T-helper 1 cell treated with Interleukin-12 subunit alpha and Interleukin-12 subunit beta and Interleukin-4 antibody, amounts not matched to agents 30 μg/mL and 1 μg/mL, for 36 hours (primary cell): ENCODE results near the gene TMEM30B.
"Not testable (repeated sequence)": the region's sequence is repeated elsewhere in the genome, so short reads cannot be mapped to it uniquely, and the experiment has no call there.

ENCODE experiments used
- H3K27ac Mint-ChIP-seq: one replicate; pipeline ENCODE4 v1.8.0; 2021; ENCODE audit warnings: mild to moderate bottlenecking, mixed read lengths
- H3K27me3 Mint-ChIP-seq: one replicate; pipeline ENCODE4 v1.8.0; 2021; ENCODE audit warnings: low read depth, mixed read lengths
- H3K36me3 Mint-ChIP-seq: one replicate; pipeline ENCODE4 v1.8.0; 2021; ENCODE audit warnings: low read depth, mixed read lengths
- H3K4me1 Mint-ChIP-seq: one replicate; pipeline ENCODE4 v1.8.0; 2021; ENCODE audit warnings: low read depth, mixed read lengths
- H3K4me3 Mint-ChIP-seq: one replicate; pipeline ENCODE4 v1.8.0; 2021; ENCODE audit warnings: mild to moderate bottlenecking, moderate library complexity, mixed read lengths
- H3K9me3 Mint-ChIP-seq: one replicate; pipeline ENCODE4 v1.8.0; 2021; ENCODE audit warnings: mixed read lengths

TMEM30B gene

GRCh38 chr14:61319706-61320105, 38.6 kb upstream of the TMEM30B start:
- Mint-ChIP-seq H3K27me3 (no peaks in the 10 kb centered on the region), H3K4me3 (no peak overlapping the region)

GRCh38 chr14:61319086-61319485, 37.9 kb upstream of the TMEM30B start:
- Mint-ChIP-seq H3K9me3 (peaks cover 8% of the 10 kb centered on the region), H3K27ac (no peak overlapping the region), H3K4me1 (peaks cover 7% of the 10 kb centered on the region), H3K36me3 (peaks cover 20% of the 10 kb centered on the region), H3K4me3 (no peak overlapping the region), H3K27me3 (no peaks in the 10 kb centered on the region)

More at GRCh38 chr14:61319706-61320105, 38.6 kb upstream of the TMEM30B start:
- H3K9me3 Mint-ChIP-seq: peaks cover 2% of the 10 kb centered on the region
- peaks cover 10% of the 10 kb centered on the region for H3K4me1 Mint-ChIP-seq
- H3K27ac Mint-ChIP-seq: no peak overlapping the region
- peaks cover 19% of the 10 kb centered on the region for H3K36me3 Mint-ChIP-seq

- Mint-ChIP-seq H3K4me1 (no peaks in the 10 kb centered on the region), H3K9me3 (peaks cover 31% of the 10 kb centered on the region), H3K27ac (no peak overlapping the region), H3K36me3 (peaks cover 21% of the 10 kb centered on the region), H3K27me3 (no peaks in the 10 kb centered on the region), H3K4me3 (no peak overlapping the region)
These were observed 34.2 kb upstream of the TMEM30B start for GRCh38 chr14:61315313-61315712.

- not testable (repeated sequence) for H3K4me3 Mint-ChIP-seq, H3K27ac Mint-ChIP-seq, H3K4me1 Mint-ChIP-seq, H3K27me3 Mint-ChIP-seq
- H3K9me3 Mint-ChIP-seq: peaks cover 48% of the 10 kb centered on the region
- peaks cover 48% of the 10 kb centered on the region for H3K36me3 Mint-ChIP-seq
These were observed 27.6 kb upstream of the TMEM30B start for GRCh38 chr14:61308701-61309100.

- H3K4me1 Mint-ChIP-seq: peaks cover 9% of the 10 kb centered on the region
- H3K27ac Mint-ChIP-seq: no peak overlapping the region
- H3K9me3 Mint-ChIP-seq: peaks cover 45% of the 10 kb centered on the region
- no peaks in the 10 kb centered on the region for H3K27me3 Mint-ChIP-seq
- peaks cover 46% of the 10 kb centered on the region for H3K36me3 Mint-ChIP-seq
- H3K4me3 Mint-ChIP-seq: no peak overlapping the region
These were observed 27.1 kb upstream of the TMEM30B start for GRCh38 chr14:61308198-61308597.

GRCh38 chr14:61304688-61305087, 23.6 kb upstream of the TMEM30B start:
- Mint-ChIP-seq H3K4me3 (no peak overlapping the region), H3K27ac (no peak overlapping the region), H3K9me3 (peaks cover 18% of the 10 kb centered on the region), H3K36me3 (peaks cover 26% of the 10 kb centered on the region), H3K4me1 (peaks cover 14% of the 10 kb centered on the region), H3K27me3 (no peaks in the 10 kb centered on the region)

GRCh38 chr14:61300754-61301153, 19.6 kb upstream of the TMEM30B start:
- H3K36me3 Mint-ChIP-seq: peaks cover 12% of the 10 kb centered on the region
- peaks cover 4% of the 10 kb centered on the region for H3K9me3 Mint-ChIP-seq
- H3K4me1 Mint-ChIP-seq: peaks cover 25% of the 10 kb centered on the region
- no peak overlapping the region for H3K4me3 Mint-ChIP-seq
- H3K27ac Mint-ChIP-seq: no peak overlapping the region
- no peaks in the 10 kb centered on the region for H3K27me3 Mint-ChIP-seq

GRCh38 chr14:61300209-61300608, 19.1 kb upstream of the TMEM30B start:
- no peak overlapping the region for H3K27ac Mint-ChIP-seq
- peaks cover 26% of the 10 kb centered on the region for H3K4me1 Mint-ChIP-seq
- no peaks in the 10 kb centered on the region for H3K9me3 Mint-ChIP-seq
- H3K4me3 Mint-ChIP-seq: no peak overlapping the region
- H3K27me3 Mint-ChIP-seq: no peaks in the 10 kb centered on the region
- H3K36me3 Mint-ChIP-seq: peaks cover 8% of the 10 kb centered on the region

- Mint-ChIP-seq H3K4me1 (peaks cover 26% of the 10 kb centered on the region), H3K27me3 (no peaks in the 10 kb centered on the region), H3K36me3 (peaks cover 3% of the 10 kb centered on the region), H3K9me3 (no peaks in the 10 kb centered on the region), H3K4me3 (no peak overlapping the region), H3K27ac (no peak overlapping the region)
These were observed 17.7 kb upstream of the TMEM30B start for GRCh38 chr14:61298824-61299223.

- Mint-ChIP-seq H3K4me3 (no peak overlapping the region), H3K36me3 (peaks cover 3% of the 10 kb centered on the region), H3K27ac (no peak overlapping the region), H3K27me3 (no peaks in the 10 kb centered on the region), H3K4me1 (peaks cover 26% of the 10 kb centered on the region), H3K9me3 (no peaks in the 10 kb centered on the region)
These were observed 16.4 kb upstream of the TMEM30B start for GRCh38 chr14:61297581-61297980.

GRCh38 chr14:61296719-61297502, 15.8 kb upstream of the TMEM30B start:
- peaks cover 3% of the 10 kb centered on the region for H3K36me3 Mint-ChIP-seq
- no peaks in the 10 kb centered on the region for H3K27me3 Mint-ChIP-seq
- no peaks in the 10 kb centered on the region for H3K9me3 Mint-ChIP-seq
- no peak overlapping the region for H3K27ac Mint-ChIP-seq
- H3K4me3 Mint-ChIP-seq: no peak overlapping the region
- H3K4me1 Mint-ChIP-seq: peaks cover 26% of the 10 kb centered on the region

GRCh38 chr14:61296151-61296550, 15.0 kb upstream of the TMEM30B start:
- H3K36me3 Mint-ChIP-seq: peaks cover 2% of the 10 kb centered on the region
- no peaks in the 10 kb centered on the region for H3K9me3 Mint-ChIP-seq
- no peak overlapping the region for H3K4me3 Mint-ChIP-seq
- peaks cover 26% of the 10 kb centered on the region for H3K4me1 Mint-ChIP-seq
- H3K27ac Mint-ChIP-seq: no peak overlapping the region
- no peaks in the 10 kb centered on the region for H3K27me3 Mint-ChIP-seq

- Mint-ChIP-seq H3K9me3 (no peaks in the 10 kb centered on the region), H3K27ac (no peak overlapping the region), H3K36me3 (no peaks in the 10 kb centered on the region), H3K4me3 (no peak overlapping the region), H3K27me3 (no peaks in the 10 kb centered on the region), H3K4me1 (peaks cover 17% of the 10 kb centered on the region)
These were observed 9.6 kb upstream of the TMEM30B start for GRCh38 chr14:61290701-61291100.

- Mint-ChIP-seq H3K27me3 (peaks cover 4% of the 10 kb centered on the region), H3K4me3 (no peak overlapping the region), H3K9me3 (no peaks in the 10 kb centered on the region), H3K27ac (no peak overlapping the region), H3K4me1 (peaks cover 28% of the 10 kb centered on the region), H3K36me3 (no peaks in the 10 kb centered on the region)
These were observed 7.6 kb upstream of the TMEM30B start for GRCh38 chr14:61288720-61289119.

GRCh38 chr14:61288228-61288627, 7.1 kb upstream of the TMEM30B start:
- no peak overlapping the region for H3K4me3 Mint-ChIP-seq
- no peaks in the 10 kb centered on the region for H3K9me3 Mint-ChIP-seq
- H3K4me1 Mint-ChIP-seq: peaks cover 29% of the 10 kb centered on the region
- H3K36me3 Mint-ChIP-seq: no peaks in the 10 kb centered on the region
- peaks cover 6% of the 10 kb centered on the region for H3K27me3 Mint-ChIP-seq
- no peak overlapping the region for H3K27ac Mint-ChIP-seq
